SKM-1 treated with dmso at 0.1 percent for 144 hours (cell line): Measurements from ENCODE around the gene CREB5.
A peak's percentile ranks its signal among the peaks of the same experiment; 100 is the strongest.
"Not testable (repeated sequence)": the region's sequence is repeated elsewhere in the genome, so short reads cannot be mapped to it uniquely, and the experiment has no call there.

Experiments
- DNase-seq: peaks from one replicate; lab custom pipeline; 2025; ENCODE audit not compliant: unreplicated experiment; lab: John Stamatoyannopoulos, UW

Gene CREB5

GRCh38 chr7:28411876-28412662 is at the start of gene CREB5:
Gene CREB5 (plus strand): TSS chr7:28412518. CDS start chr7:28412915, 397 bp downstream.
- DNase-seq, result no peak

GRCh38 chr7:28362812-28363211 is 49.5 kb upstream of the CREB5 start:
- no peak for DNase-seq

GRCh38 chr7:28364082-28364481 is 48.2 kb upstream of the CREB5 start:
- no peak for DNase-seq

GRCh38 chr7:28369523-28369922 is 42.8 kb upstream of the CREB5 start:
- no peak for DNase-seq

GRCh38 chr7:28371846-28372245 is 40.5 kb upstream of the CREB5 start:
- no peak for DNase-seq

GRCh38 chr7:28373990-28374389 is 38.3 kb upstream of the CREB5 start:
- DNase-seq, result no peak

- DNase-seq, result no peak
Observed at GRCh38 chr7:28375729-28376128, 36.6 kb upstream of the CREB5 start.

- DNase-seq, result no peak
Observed at GRCh38 chr7:28376634-28377033, 35.7 kb upstream of the CREB5 start.

- no peak for DNase-seq
Observed at GRCh38 chr7:28378574-28379149, 33.7 kb upstream of the CREB5 start.

GRCh38 chr7:28381466-28381865 is 30.9 kb upstream of the CREB5 start:
- no peak for DNase-seq

GRCh38 chr7:28382144-28382543 is 30.2 kb upstream of the CREB5 start:
- DNase-seq, result no peak

- DNase-seq, result no peak
Observed at GRCh38 chr7:28383975-28384374, 28.3 kb upstream of the CREB5 start.

- peak; percentile 38 for DNase-seq
Observed at GRCh38 chr7:28389504-28390395, 22.6 kb upstream of the CREB5 start.

GRCh38 chr7:28390426-28390825 is 21.9 kb upstream of the CREB5 start:
- no peak for DNase-seq

GRCh38 chr7:28392289-28392688 is 20.0 kb upstream of the CREB5 start:
- no peak for DNase-seq

GRCh38 chr7:28395404-28395803 is 16.9 kb upstream of the CREB5 start:
- no peak for DNase-seq

GRCh38 chr7:28395831-28396230 is 16.5 kb upstream of the CREB5 start:
- DNase-seq, result no peak

GRCh38 chr7:28397141-28397540 is 15.2 kb upstream of the CREB5 start:
- DNase-seq, result no peak

- no peak for DNase-seq
Observed at GRCh38 chr7:28400838-28401360, 11.4 kb upstream of the CREB5 start.

GRCh38 chr7:28401567-28401966 is 10.8 kb upstream of the CREB5 start:
- not testable (repeated sequence) for DNase-seq

GRCh38 chr7:28405662-28406061 is 6.7 kb upstream of the CREB5 start:
- no peak for DNase-seq
